B cell (primary cell): Measurements from ENCODE around the gene ADARB2. TPM values are rescaled to one million over a fixed set of nuclear protein-coding genes. Genes with fewer than 3 reads are reported as not detected.

Experiments
- ATAC-seq: fragments of 200-7000 bp; cut with Tn5 transposase; one replicate; pipeline ENCODE4 v1.10.0; 2021; ENCODE audit warnings: low read depth, mild to moderate bottlenecking, moderate number of reproducible peaks, moderate library complexity
- CTCF ChIA-PET: fragments of 350-600 bp; sonication (Branson Sonifier 250); formaldehyde crosslinking; loops from one replicate; lab custom pipeline; 2021; ENCODE audit warnings: antibody characterized with exemption, inconsistent platforms; lab: Charles Lee
- POLR2A ChIA-PET: fragments of 350-600 bp; sonication (Branson Sonifier 250); formaldehyde crosslinking; loops from one replicate; lab custom pipeline; 2021; ENCODE audit warnings: antibody characterized with exemption; lab: Charles Lee
- DNase-seq: peaks from one replicate; pipeline ENCODE4 v3.0.0; 2013
- H2AFZ ChIP-seq: 2 replicates; pipeline ENCODE4 v1.6.1; 2012; ENCODE audit warnings: mild to moderate bottlenecking, low read depth, low read length; ENCODE audit not compliant: insufficient read depth, poor library complexity, severe bottlenecking
- H3K27ac ChIP-seq, 2 donors: 1 replicate in 1 of 2; 2 replicates in 1 of 2; pipeline ENCODE4 v1.5.1; 2012 to 2013; ENCODE audit warnings: low read length in 2 of 2, mild to moderate bottlenecking in 2 of 2, moderate library complexity in 1 of 2
- H3K27me3 ChIP-seq, 4 experiments: fragments of 200-600 bp in 1 of 4; sonication (generic) in 1 of 4; replicated peaks in 1 of 4; 1 replicate in 2 of 4; 2 replicates in 2 of 4; pipeline versions ENCODE4 v1.6.1 to v1.7.0; 2013 to 2016; ENCODE audit warnings: low read length in 3 of 4, mild to moderate bottlenecking in 2 of 4, mixed read lengths in 1 of 4, moderate library complexity in 1 of 4; ENCODE audit not compliant: insufficient read depth in 4 of 4, control insufficient read depth in 3 of 4; ENCODE audit errors: control extremely low read depth in 1 of 4
- H3K36me3 ChIP-seq, 2 experiments: replicated peaks in 1 of 2; 1 replicate in 1 of 2; 2 replicates in 1 of 2; pipeline versions ENCODE4 v1.6.1 to v1.7.1; 2013; ENCODE audit warnings: low read length in 1 of 2; ENCODE audit not compliant: insufficient read depth in 2 of 2, control insufficient read depth in 1 of 2; ENCODE audit errors: control extremely low read depth in 1 of 2, extremely low read depth in 1 of 2
- H3K4me1 ChIP-seq, 2 donors: fragments of 200-600 bp in 1 of 2; sonication (generic) in 1 of 2; 1 replicate in 1 of 2; 2 replicates in 1 of 2; pipeline versions ENCODE4 v1.5.1 to v1.6.1; 2013 to 2017; ENCODE audit warnings: low read length in 2 of 2; ENCODE audit not compliant: control insufficient read depth in 2 of 2, insufficient read depth in 2 of 2
- H3K4me2 ChIP-seq: replicated peaks from 2 replicates; pipeline ENCODE3; 2012; ENCODE audit warnings: mild to moderate bottlenecking, low read depth, low read length; ENCODE audit not compliant: poor library complexity, severe bottlenecking
- H3K4me3 ChIP-seq, 5 experiments: fragments of 200-600 bp in 1 of 5; sonication (generic) in 1 of 5; 1 replicate in 3 of 5; 2 replicates in 2 of 5; pipeline versions ENCODE4 v1.5.1 to v1.7.0; 2011 to 2016; ENCODE audit warnings: low read length in 4 of 5, mild to moderate bottlenecking in 4 of 5, low read depth in 2 of 5, control low read depth in 1 of 5, moderate library complexity in 1 of 5; ENCODE audit not compliant: insufficient read depth in 1 of 5; ENCODE audit errors: control extremely low read depth in 1 of 5, extremely low read depth in 1 of 5
- H3K79me2 ChIP-seq: fragments of 200-600 bp; sonication (generic); one replicate; pipeline ENCODE4 v1.6.0; 2016; ENCODE audit warnings: low read length; ENCODE audit not compliant: control insufficient read depth, insufficient read depth
- H3K9ac ChIP-seq: fragments of 200-600 bp; sonication (generic); 2 replicates; pipeline ENCODE4 v1.6.1; 2017; ENCODE audit warnings: mild to moderate bottlenecking, low read length, moderate library complexity
- H3K9me3 ChIP-seq, 3 donors: one replicate each; pipeline versions ENCODE4 v1.6.1 to v1.7.1; 2013; ENCODE audit warnings: low read length in 2 of 3; ENCODE audit not compliant: control insufficient read depth in 2 of 3, insufficient read depth in 1 of 3; ENCODE audit errors: control extremely low read depth in 1 of 3
- H4K20me1 ChIP-seq: 2 replicates; pipeline ENCODE4 v1.6.0; 2012; ENCODE audit warnings: mild to moderate bottlenecking, low read length; ENCODE audit not compliant: insufficient read depth, control insufficient read depth, poor library complexity, severe bottlenecking
- H3K27ac Mint-ChIP-seq: one replicate; pipeline ENCODE4 v1.8.0; 2021; ENCODE audit warnings: mixed read lengths
- H3K27me3 Mint-ChIP-seq: one replicate; pipeline ENCODE4 v1.8.0; 2021; ENCODE audit warnings: mixed read lengths
- H3K4me1 Mint-ChIP-seq: one replicate; pipeline ENCODE4 v1.8.0; 2021; ENCODE audit warnings: mixed read lengths
- H3K4me3 Mint-ChIP-seq: one replicate; pipeline ENCODE4 v1.8.0; 2021; ENCODE audit warnings: mixed read lengths
- H3K9me3 Mint-ChIP-seq: one replicate; pipeline ENCODE4 v1.8.0; 2022; ENCODE audit warnings: mixed read lengths; ENCODE audit not compliant: insufficient read depth
- CTCF ChIP-seq: fragments of 200-600 bp; IDR thresholded peaks from one replicate; pipeline ENCODE4 v1.8.0; 2022; ENCODE audit warnings: antibody characterized with exemption, mild to moderate bottlenecking
- EZH2 ChIP-seq: IDR thresholded peaks from 2 replicates; pipeline ENCODE4 v1.6.1; 2012; ENCODE audit warnings: borderline replicate concordance, low read depth, mild to moderate bottlenecking, moderate library complexity, low read length; ENCODE audit not compliant: insufficient read depth, poor library complexity, severe bottlenecking
- WGBS: methylation state at CpG from one replicate; pipeline ENCODE4 v1.1.5; 2013; ENCODE audit warnings: missing lambda C conversion rate; ENCODE audit not compliant: insufficient coverage; 5-methylcytosine and 5-hydroxymethylcytosine counted together
- intact Hi-C: fragments of 100-400 bp; cut with micrococcal nuclease; formaldehyde crosslinking; loops from one replicate; pipeline ENCODE4 v1.10.0; 2022
- polyA plus RNA-seq: library from polyadenylated mRNA; depleted of rRNA; stranded (reverse); fragments of >200 nt; gene quantifications from 2 replicates; pipeline ENCODE4 v1.2.3, GENCODE V29; 2012
- total RNA-seq, 2 donors: library from RNA; stranded (reverse); fragments of 120-200 nt in 1 of 2; gene quantifications; 1 replicate in 1 of 2; 2 replicates in 1 of 2; pipeline versions ENCODE4 v1.2.3 to v1.2.4, GENCODE V29; 2013 to 2022

Gene ADARB2
- total and polyA plus RNA-seq, 2 donors (not counting 1 experiment from before 2014, with no cell fraction given) = 0.13 to 0.96 TPM

- Histone ChIP-seq H3K79me2 (no peaks in the 10 kb centered on the region), H4K20me1 (no peaks in the 10 kb centered on the region), H2AFZ (no peak overlapping the region), H3K9ac (no peak overlapping the region), H3K4me1 (no peaks in the 10 kb centered on the region), H3K36me3 (no peaks in the 10 kb centered on the region), H3K4me2 (no peak overlapping the region), H3K27ac (no peak overlapping the region), H3K4me3 (no peak overlapping the region), H3K27me3 (no peaks in the 10 kb centered on the region), H3K9me3 (no peaks in the 10 kb centered on the region)
- intact Hi-C loops = no loop called here
- POLR2A ChIA-PET = no interaction called here
- peaks cover 33% of the 10 kb centered on the region for H3K27me3 Mint-ChIP-seq
- DNase-seq (no peak), ATAC-seq (no peak)
- H3K4me1 Mint-ChIP-seq = no peaks in the 10 kb centered on the region
- CTCF ChIA-PET = no interaction called here
- 91% methylated on average over 4 of the region's 6 CpGs for WGBS
- H3K9me3 Mint-ChIP-seq = no peaks in the 10 kb centered on the region
- no peak overlapping the region for H3K27ac Mint-ChIP-seq
- TF ChIP-seq EZH2 = no peak
- no peak for TF ChIP-seq CTCF
- no peak overlapping the region for H3K4me3 Mint-ChIP-seq
Measured at GRCh38 chr10:1153251-1153763, 584.0 kb downstream of the ADARB2 start.

- H3K79me2 ChIP-seq = no peaks in the 10 kb centered on the region
- H3K27ac ChIP-seq = no peak overlapping the region
- DNase-seq (no peak), ATAC-seq (no peak)
- ChIA-PET CTCF (no interaction called here), POLR2A (no interaction called here)
- no peaks in the 10 kb centered on the region for H3K36me3 ChIP-seq
- Mint-ChIP-seq H3K4me3 (no peak overlapping the region), H3K4me1 (no peaks in the 10 kb centered on the region), H3K27me3 (peaks cover 33% of the 10 kb centered on the region), H3K27ac (no peak overlapping the region), H3K9me3 (no peaks in the 10 kb centered on the region)
- H3K4me1 ChIP-seq = no peaks in the 10 kb centered on the region
- H3K9me3 ChIP-seq = peaks cover 0 to 4% (median 0%) of the 10 kb centered on the region in 3 donors
- no peak overlapping the region for H2AFZ ChIP-seq
- no peak overlapping the region for H3K9ac ChIP-seq
- H3K4me3 ChIP-seq = no peak overlapping the region
- WGBS = 90% methylated on average over 32 of the region's 32 CpGs
- H4K20me1 ChIP-seq = no peaks in the 10 kb centered on the region
- H3K4me2 ChIP-seq = no peak overlapping the region
- no peaks in the 10 kb centered on the region for H3K27me3 ChIP-seq
- intact Hi-C loops = no loop called here
- TF ChIP-seq CTCF (no peak), EZH2 (no peak)
Measured at GRCh38 chr10:1152386-1153250, 584.7 kb downstream of the ADARB2 start.
